ENCODE data around the gene TMEM51. TPM values are rescaled to one million over a fixed set of nuclear protein-coding genes. Genes with fewer than 3 reads are reported as not detected.

Gene TMEM51
- total RNA-seq, 4 donors from 2014 or later: 9.3 to 14.1 (median 11.6) TPM

DNA sequence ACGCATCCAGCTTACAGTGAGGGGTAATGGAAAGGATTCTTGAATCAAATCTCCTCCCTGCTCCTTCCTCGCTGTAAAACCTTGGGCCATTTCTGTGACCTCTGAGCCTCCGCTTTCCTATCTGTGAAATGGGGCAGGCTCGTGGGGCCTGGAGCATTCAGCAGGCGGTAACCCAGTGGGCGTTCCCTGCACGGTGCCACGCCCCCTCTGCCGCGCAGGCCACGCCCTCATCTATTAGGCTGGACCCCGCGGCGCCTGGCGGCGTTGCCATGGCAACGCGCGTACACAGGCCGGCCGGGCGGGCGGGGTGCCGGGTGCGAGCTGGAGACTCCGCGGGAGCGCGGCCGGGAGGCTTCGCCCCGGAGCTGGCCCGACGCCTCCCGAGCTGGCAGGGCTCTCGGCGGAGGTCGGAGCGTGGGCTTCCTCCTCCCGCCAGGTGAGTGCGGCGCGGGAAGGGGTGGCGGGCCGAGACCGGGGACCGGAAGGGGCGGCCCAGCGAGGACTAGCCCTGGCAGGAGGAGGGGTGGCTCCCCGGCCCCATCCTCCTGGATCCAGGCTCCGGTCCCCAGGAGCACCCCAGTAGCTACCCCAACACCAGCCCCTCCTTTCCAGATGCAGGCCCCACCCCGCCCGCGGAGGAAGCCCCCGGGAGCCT is 93.5 kb downstream of the TMEM51 start, which contains the start of gene FHAD1:
Gene FHAD1, plus strand, starts transcription at position 264 of the 655 bp plus-strand sequence. CDS start 4,562 bp downstream, outside the sequence.
- peaks cover 0 to 26% of the 10 kb centered on the region in 2 donors for H3K27me3 ChIP-seq
- H3K36me3 ChIP-seq: no peaks in the 10 kb centered on the region
- DNase-seq (ENCODE audit: low spot score in 2 of 2): no peak
- H3K4me1 ChIP-seq: peaks cover 0 to 14% (median 4%) of the 10 kb centered on the region in 4 donors
- H3K9me3 ChIP-seq: no peaks in the 10 kb centered on the region
- H3K4me3 ChIP-seq: peak within 1 kb of the TSS in 3 of 4 donors; percentile 19 to 54 (median 47)
- TF ChIP-seq EP300 (IDR thresholded peaks at IDR 0.05): no peak
- no peak for TF ChIP-seq POLR2A (IDR thresholded peaks at IDR 0.05)
- TF ChIP-seq, protein P1, sequence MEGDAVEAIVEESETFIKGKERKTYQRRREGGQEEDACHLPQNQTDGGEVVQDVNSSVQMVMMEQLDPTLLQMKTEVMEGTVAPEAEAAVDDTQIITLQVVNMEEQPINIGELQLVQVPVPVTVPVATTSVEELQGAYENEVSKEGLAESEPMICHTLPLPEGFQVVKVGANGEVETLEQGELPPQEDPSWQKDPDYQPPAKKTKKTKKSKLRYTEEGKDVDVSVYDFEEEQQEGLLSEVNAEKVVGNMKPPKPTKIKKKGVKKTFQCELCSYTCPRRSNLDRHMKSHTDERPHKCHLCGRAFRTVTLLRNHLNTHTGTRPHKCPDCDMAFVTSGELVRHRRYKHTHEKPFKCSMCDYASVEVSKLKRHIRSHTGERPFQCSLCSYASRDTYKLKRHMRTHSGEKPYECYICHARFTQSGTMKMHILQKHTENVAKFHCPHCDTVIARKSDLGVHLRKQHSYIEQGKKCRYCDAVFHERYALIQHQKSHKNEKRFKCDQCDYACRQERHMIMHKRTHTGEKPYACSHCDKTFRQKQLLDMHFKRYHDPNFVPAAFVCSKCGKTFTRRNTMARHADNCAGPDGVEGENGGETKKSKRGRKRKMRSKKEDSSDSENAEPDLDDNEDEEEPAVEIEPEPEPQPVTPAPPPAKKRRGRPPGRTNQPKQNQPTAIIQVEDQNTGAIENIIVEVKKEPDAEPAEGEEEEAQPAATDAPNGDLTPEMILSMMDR (IDR thresholded peaks at IDR 0.05): no peak
- no peak within 1 kb of the TSS for H3K27ac ChIP-seq
- WGBS, 2 donors: 7 to 31% methylated on average over 7 to 49 of the region's 55 CpGs

- H3K4me3 ChIP-seq: no peak overlapping the region
- TF ChIP-seq, protein P1 (IDR thresholded peaks at IDR 0.05): no peak
- TF ChIP-seq EP300 (IDR thresholded peaks at IDR 0.05): no peak
- TF ChIP-seq POLR2A (IDR thresholded peaks at IDR 0.05): no peak
- WGBS, 2 donors: 82 to 97% methylated on average over 4 of the region's 4 CpGs
- H3K4me1 ChIP-seq: peaks cover 0 to 14% (median 4%) of the 10 kb centered on the region in 4 donors
- H3K9me3 ChIP-seq: no peaks in the 10 kb centered on the region
- DNase-seq (ENCODE audit: low spot score in 2 of 2): no peak
- no peaks in the 10 kb centered on the region for H3K36me3 ChIP-seq
- no peak overlapping the region for H3K27ac ChIP-seq
- H3K27me3 ChIP-seq: peaks cover 0 to 26% of the 10 kb centered on the region in 2 donors
Observed at GRCh38 chr1:15248216-15248615, 94.7 kb downstream of the TMEM51 start.

GRCh38 chr1:15249081-15249480 is 95.5 kb downstream of the TMEM51 start:
- WGBS, 2 donors: 47 to 48% methylated on average over 5 of the region's 5 CpGs
- Histone ChIP-seq H3K36me3 (no peaks in the 10 kb centered on the region), H3K4me3 (no peak overlapping the region), H3K4me1 (peaks cover 0 to 14% (median 4%) of the 10 kb centered on the region in 4 donors), H3K27me3 (peaks cover 0 to 26% of the 10 kb centered on the region in 2 donors), H3K27ac (no peak overlapping the region), H3K9me3 (no peaks in the 10 kb centered on the region)
- no peak for DNase-seq (ENCODE audit: low spot score in 2 of 2)
- TF ChIP-seq, protein P1 (IDR thresholded peaks at IDR 0.05): no peak
- no peak for TF ChIP-seq EP300 (IDR thresholded peaks at IDR 0.05)
- no peak for TF ChIP-seq POLR2A (IDR thresholded peaks at IDR 0.05)

DNA sequence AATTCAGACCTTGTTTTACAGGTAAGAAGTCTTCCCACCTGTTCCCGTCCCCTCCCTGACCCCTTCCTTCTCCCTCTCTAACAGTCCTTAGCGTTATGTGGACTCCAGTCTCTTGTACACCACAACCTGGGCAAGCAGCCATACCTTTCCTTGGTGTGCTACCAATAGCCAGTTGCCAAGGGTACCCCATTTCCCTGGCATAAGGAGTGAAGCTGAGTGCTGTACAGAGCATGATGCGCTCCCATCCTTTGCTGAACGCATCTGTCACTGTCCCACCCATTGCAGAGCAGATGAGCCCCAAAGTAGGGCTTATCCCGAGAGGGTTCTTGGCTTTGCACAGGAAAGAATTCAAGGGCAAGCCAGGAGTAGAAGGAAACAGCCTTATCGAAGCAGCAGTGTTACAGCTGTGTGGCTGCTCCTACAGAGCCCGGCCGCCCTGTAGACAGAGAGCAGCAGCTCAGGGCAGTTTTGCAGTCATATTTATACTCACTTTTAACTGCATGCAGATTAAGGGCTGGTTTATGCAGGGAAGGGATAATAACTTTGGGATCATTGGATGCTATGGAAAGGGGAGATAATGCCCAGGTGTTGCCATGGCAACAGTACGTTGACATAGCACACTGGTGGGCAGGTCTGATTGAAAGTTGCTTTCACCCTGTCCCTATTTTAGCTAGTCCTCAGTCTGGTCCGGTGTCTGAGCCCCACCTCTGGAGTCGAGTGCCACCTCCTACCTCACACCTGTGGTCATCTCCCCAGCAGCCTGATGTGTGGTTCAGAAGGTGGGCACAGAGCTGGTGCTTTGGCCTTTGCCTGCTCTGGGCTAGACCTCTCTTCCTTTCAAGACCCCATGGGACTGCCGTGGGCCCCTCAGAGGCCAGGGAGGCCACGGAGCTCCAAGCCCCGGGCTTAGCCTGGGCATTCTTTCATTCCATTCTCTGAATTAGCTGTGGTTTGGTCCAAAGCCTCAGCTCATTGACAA is 98.6 kb downstream of the TMEM51 start:
- H3K4me3 ChIP-seq: no peak overlapping the region
- H3K4me1 ChIP-seq: peaks cover 0 to 8% (median 3%) of the 10 kb centered on the region in 4 donors
- WGBS, 2 donors: 69 to 74% methylated on average over 14 of the region's 14 CpGs
- TF ChIP-seq, protein P1 (IDR thresholded peaks at IDR 0.05): no peak
- DNase-seq (ENCODE audit: low spot score in 2 of 2): no peak
- H3K9me3 ChIP-seq: no peaks in the 10 kb centered on the region
- H3K27ac ChIP-seq: no peak overlapping the region
- peaks cover 0 to 21% of the 10 kb centered on the region in 2 donors for H3K27me3 ChIP-seq
- no peaks in the 10 kb centered on the region for H3K36me3 ChIP-seq

All from tibial nerve (tissue), 4 donors.